ENCODE data around the gene C16orf78. TPM values are rescaled to one million over a fixed set of nuclear protein-coding genes. Genes with fewer than 3 reads are reported as not detected.

The C16orf78 gene
- total RNA-seq, 4 donors from 2014 or later, result not detected

GRCh38 chr16:49411121-49411970, 37.7 kb downstream of the C16orf78 start:
- no peaks in the 10 kb centered on the region for H3K36me3 ChIP-seq
- H3K4me3 ChIP-seq, result no peak overlapping the region
- no peak overlapping the region for H3K27ac ChIP-seq
- peaks cover 0 to 7% (median 2%) of the 10 kb centered on the region in 4 donors for H3K4me1 ChIP-seq
- peaks cover 0 to 3% (median 0%) of the 10 kb centered on the region in 4 donors for H3K9me3 ChIP-seq
- WGBS, 2 donors, result 71 to 94% methylated on average over 5 to 10 of the region's 11 CpGs
- no peak for DNase-seq (ENCODE audit: low spot score in 2 of 2)
- no peaks in the 10 kb centered on the region for H3K27me3 ChIP-seq
- TF ChIP-seq POLR2A (IDR thresholded peaks at IDR 0.05), result no peak
- no peak for TF ChIP-seq CTCF (IDR thresholded peaks at IDR 0.05)
- TF ChIP-seq EP300 (IDR thresholded peaks at IDR 0.05), result no peak

GRCh38 chr16:49414671-49415070, 41.1 kb downstream of the C16orf78 start:
- no peak overlapping the region for H3K4me3 ChIP-seq
- 84 to 85% methylated on average over 15 of the region's 15 CpGs for WGBS, 2 donors
- no peak for DNase-seq (ENCODE audit: low spot score in 2 of 2)
- H3K9me3 ChIP-seq, result peaks cover 0 to 3% (median 0%) of the 10 kb centered on the region in 4 donors
- H3K36me3 ChIP-seq, result no peaks in the 10 kb centered on the region
- no peaks in the 10 kb centered on the region for H3K4me1 ChIP-seq
- no peaks in the 10 kb centered on the region for H3K27me3 ChIP-seq
- no peak overlapping the region for H3K27ac ChIP-seq
- TF ChIP-seq POLR2A (IDR thresholded peaks at IDR 0.05) (no peak), EP300 (IDR thresholded peaks at IDR 0.05) (no peak), CTCF (IDR thresholded peaks at IDR 0.05) (no peak)

- no peak overlapping the region for H3K4me3 ChIP-seq
- peaks cover 0 to 2% (median 0%) of the 10 kb centered on the region in 4 donors for H3K9me3 ChIP-seq
- H3K27me3 ChIP-seq, result no peaks in the 10 kb centered on the region
- H3K36me3 ChIP-seq, result no peaks in the 10 kb centered on the region
- TF ChIP-seq CTCF (IDR thresholded peaks at IDR 0.05), result no peak
- TF ChIP-seq POLR2A (IDR thresholded peaks at IDR 0.05), result no peak
- TF ChIP-seq EP300 (IDR thresholded peaks at IDR 0.05), result no peak
- H3K4me1 ChIP-seq, result no peaks in the 10 kb centered on the region
- WGBS, 2 donors, result 89 to 90% methylated on average over 10 of the region's 10 CpGs
- no peak for DNase-seq (ENCODE audit: low spot score in 2 of 2)
- H3K27ac ChIP-seq, result no peak overlapping the region
Measured at GRCh38 chr16:49415083-49415482, 41.5 kb downstream of the C16orf78 start.

- no peaks in the 10 kb centered on the region for H3K9me3 ChIP-seq
- TF ChIP-seq EP300 (IDR thresholded peaks at IDR 0.05) (no peak), CTCF (IDR thresholded peaks at IDR 0.05) (no peak), POLR2A (IDR thresholded peaks at IDR 0.05) (no peak)
- no peaks in the 10 kb centered on the region for H3K27me3 ChIP-seq
- DNase-seq (ENCODE audit: low spot score in 2 of 2), result no peak
- H3K27ac ChIP-seq, result no peak overlapping the region
- H3K4me1 ChIP-seq, result no peaks in the 10 kb centered on the region
- H3K36me3 ChIP-seq, result no peaks in the 10 kb centered on the region
- H3K4me3 ChIP-seq, result no peak overlapping the region
- WGBS, 2 donors, result 78 to 80% methylated on average over 10 to 15 of the region's 15 CpGs
Measured at GRCh38 chr16:49416001-49416675, 42.5 kb downstream of the C16orf78 start.

- Histone ChIP-seq H3K27me3 (no peaks in the 10 kb centered on the region), H3K4me1 (no peaks in the 10 kb centered on the region)
- WGBS, 2 donors, result 95 to 97% methylated on average over 2 of the region's 2 CpGs
Measured at GRCh38 chr16:49417354-49417753, 43.8 kb downstream of the C16orf78 start.

More at GRCh38 chr16:49417354-49417753, 43.8 kb downstream of the C16orf78 start:
- H3K27ac ChIP-seq, result no peak overlapping the region
- H3K4me3 ChIP-seq, result no peak overlapping the region
- no peaks in the 10 kb centered on the region for H3K36me3 ChIP-seq
- H3K9me3 ChIP-seq, result no peaks in the 10 kb centered on the region
- no peak for DNase-seq (ENCODE audit: low spot score in 2 of 2)
- no peak for TF ChIP-seq POLR2A (IDR thresholded peaks at IDR 0.05)
- TF ChIP-seq CTCF (IDR thresholded peaks at IDR 0.05), result no peak
- no peak for TF ChIP-seq EP300 (IDR thresholded peaks at IDR 0.05)
